GM21360 (cell line): ENCODE results near the gene ATG16L1.
A peak's percentile ranks its signal among the peaks of the same experiment; 100 is the strongest.
"Not testable (repeated sequence)": the region's sequence is repeated elsewhere in the genome, so short reads cannot be mapped to it uniquely, and the experiment has no call there.

ENCODE experiments used
- ATAC-seq: cut with Tn5 transposase; IDR thresholded peaks from one replicate; pipeline ENCODE4 v1.9.1; 2021; ENCODE audit warnings: mild to moderate bottlenecking, moderate library complexity; ENCODE audit not compliant: unreplicated experiment

The ATG16L1 gene

GRCh38 chr2:233326500-233326899 lies 75.0 kb downstream of the ATG16L1 start:
- ATAC-seq = no peak

- ATAC-seq = no peak
Observed at GRCh38 chr2:233328922-233329321, 77.4 kb downstream of the ATG16L1 start.

- ATAC-seq = no peak
Observed at GRCh38 chr2:233329489-233330135, 78.1 kb downstream of the ATG16L1 start.

DNA sequence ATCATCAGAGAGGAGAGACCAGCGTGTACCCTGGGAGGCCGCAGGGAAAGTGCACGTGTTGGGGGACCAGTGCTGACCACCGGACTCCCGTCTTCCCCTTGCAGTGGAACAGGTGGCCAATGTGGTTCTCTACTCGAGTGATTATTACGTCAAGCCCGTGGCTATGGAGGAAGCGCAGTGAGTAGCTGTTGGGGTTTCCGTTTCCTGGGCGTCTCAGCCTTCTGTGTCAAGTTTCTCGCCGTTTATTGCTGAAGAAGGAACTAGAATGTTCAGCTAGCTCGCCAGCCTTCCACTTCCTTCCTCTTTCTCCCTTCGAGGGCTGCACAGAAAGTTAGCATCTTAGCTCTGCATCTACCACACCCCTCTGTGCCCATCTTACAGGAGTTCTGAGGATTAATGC lies 80.1 kb downstream of the ATG16L1 start:
- peak; percentile 78 for ATAC-seq

DNA sequence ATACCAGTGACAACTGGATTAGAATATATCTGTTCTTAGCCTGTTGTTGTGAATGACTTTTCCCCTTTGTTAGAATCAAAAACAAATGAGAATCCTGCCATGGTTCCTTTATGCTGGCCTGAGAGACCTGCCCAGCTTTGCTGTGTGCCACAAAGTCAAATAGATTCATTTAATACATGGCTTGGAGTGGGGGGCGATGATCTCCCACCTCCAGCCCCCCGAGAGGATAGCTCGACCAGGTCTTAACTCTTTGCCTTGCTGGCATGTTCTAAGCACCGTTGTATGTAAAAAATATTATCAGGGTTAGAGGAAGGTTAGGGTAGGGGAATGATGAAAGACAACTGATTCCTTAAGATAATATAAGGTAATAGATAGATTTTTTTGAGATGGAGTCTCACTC lies 80.7 kb downstream of the ATG16L1 start:
- ATAC-seq = no peak

- ATAC-seq = no peak
Observed at GRCh38 chr2:233334915-233335314, 83.4 kb downstream of the ATG16L1 start.

DNA sequence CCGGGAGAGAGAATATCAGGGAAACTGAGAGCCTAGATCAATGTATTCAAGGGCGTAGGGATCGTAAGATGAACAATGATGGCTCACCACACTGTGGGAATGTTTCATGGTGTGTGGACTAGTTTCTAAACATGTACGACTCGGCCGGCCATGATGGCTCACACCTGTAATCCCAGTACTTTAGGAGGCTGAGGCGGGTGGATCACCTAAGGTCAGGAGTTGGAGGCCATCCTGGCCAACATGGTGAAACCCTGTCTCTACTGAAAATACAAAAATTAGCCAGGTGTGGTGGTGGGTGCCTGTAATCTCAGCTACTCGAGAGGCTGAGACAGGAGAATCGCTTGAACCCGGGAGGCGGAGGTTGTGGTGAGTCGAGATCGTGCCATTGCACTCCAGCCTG lies 84.6 kb downstream of the ATG16L1 start:
- ATAC-seq = not testable (repeated sequence)

DNA sequence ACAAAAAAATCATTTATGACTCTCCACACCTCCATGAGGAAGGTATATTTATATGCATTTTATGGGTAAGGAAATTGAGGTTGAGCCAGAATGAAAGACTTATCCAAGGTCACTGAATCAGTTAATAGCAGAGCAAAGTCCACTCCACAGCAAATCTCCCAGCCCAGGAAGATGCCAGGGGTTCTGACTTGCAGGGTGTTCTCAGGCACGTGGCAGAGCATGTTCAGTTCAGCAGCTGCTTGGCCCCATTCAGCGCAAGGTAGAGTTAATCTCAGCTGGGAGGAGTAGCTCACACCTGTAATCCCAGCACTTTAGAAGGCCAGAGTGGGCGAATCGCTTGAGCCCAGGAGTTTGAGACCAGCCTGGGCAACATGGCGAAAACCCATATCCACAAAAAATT lies 85.1 kb downstream of the ATG16L1 start:
- ATAC-seq = no peak

DNA sequence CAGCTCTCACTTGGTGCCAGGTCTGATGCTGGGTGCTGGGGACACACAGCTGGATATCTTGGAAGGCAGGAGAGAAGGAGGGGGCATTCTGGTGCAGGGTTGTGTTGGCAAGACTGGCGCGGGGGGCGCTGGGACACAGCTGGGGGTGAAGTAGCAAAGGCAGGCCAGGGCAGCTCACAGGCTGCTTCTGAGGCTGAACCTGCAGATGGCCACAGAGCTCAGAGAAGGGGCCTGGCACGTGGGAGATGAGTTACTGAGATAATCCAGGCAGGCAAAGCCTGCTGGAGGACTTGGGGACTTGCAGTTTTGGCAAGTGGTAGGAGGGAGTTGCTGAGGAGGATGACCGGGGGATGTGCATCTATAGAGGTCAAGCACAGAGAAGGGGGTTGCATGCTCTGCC lies 86.6 kb downstream of the ATG16L1 start:
- no peak for ATAC-seq

GRCh38 chr2:233338812-233339368 lies 87.4 kb downstream of the ATG16L1 start:
- no peak for ATAC-seq

GRCh38 chr2:233339427-233339826 lies 88.0 kb downstream of the ATG16L1 start:
- ATAC-seq = no peak

GRCh38 chr2:233341296-233341695 lies 89.8 kb downstream of the ATG16L1 start:
- no peak for ATAC-seq

DNA sequence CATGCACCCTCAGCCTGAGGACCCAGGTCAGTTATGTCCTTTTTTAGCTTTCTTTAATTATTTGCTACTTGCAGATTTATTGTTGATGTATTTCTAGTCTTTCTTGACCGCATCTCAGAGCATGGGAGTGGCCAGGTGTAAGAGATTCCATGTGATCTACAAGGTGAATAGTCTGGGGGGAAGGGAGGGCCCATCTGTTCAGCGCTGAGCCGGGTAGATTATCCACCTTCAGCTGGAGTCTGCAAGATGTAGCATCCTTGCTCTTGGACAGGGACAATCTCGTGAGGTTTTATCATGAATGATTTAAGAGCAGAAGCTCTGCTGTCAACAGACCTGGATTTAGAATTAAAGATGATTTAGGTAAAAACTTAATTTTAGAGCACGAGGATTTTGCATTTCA lies 90.8 kb downstream of the ATG16L1 start:
- ATAC-seq = no peak

DNA sequence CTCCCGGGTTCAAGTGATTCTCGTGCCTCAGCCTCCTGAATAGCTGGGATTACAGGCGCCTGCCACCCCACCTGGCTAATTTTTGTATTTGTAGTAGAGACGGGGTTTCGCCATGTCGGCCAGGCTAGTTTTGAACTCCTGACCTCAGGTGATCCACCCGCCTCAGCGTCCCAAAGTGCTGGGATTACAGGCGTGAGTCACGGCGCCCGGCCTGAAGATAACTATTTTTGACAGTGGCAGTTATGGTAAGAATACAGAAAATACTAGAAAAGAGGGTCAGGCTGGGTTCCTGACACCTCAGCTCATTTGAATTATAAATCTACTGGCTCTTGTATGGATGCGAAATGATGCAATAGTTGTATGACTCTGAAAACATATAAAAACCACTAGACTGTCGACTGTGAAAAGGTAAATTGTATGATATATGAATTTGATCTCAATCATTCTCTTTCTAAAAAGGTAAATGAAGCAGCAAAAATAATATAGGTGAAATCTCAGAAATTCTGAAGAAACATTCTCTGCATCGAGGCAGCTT lies 91.8 kb downstream of the ATG16L1 start:
- no peak for ATAC-seq
